RWPE1 (cell line): ENCODE data around the gene CDH13.

Experiments used
- CTCF ChIA-PET: fragments of 350-600 bp; sonication (Branson Sonifier 250); formaldehyde crosslinking; extraction: SDS; loops from one replicate; lab custom pipeline; 2021; lab: Yijun Ruan, JAX
- POLR2A ChIA-PET: fragments of 400-600 bp; formaldehyde crosslinking; extraction: SDS; loops from one replicate; lab custom pipeline; 2020; ENCODE audit warnings: antibody characterized with exemption; ENCODE audit not compliant: low non-redundant PET; lab: Yijun Ruan, JAX
- DNase-seq: peaks from one replicate; pipeline ENCODE4 v3.0.0; 2012; ENCODE audit warnings: low spot score
- H3K27ac ChIP-seq: fragments of 450-650 bp; 2 replicates; pipeline ENCODE4 v1.5.1; 2017
- TF ChIP-seq, protein P1 (sequence below): fragments of 450-650 bp; conservative IDR thresholded peaks from 2 replicates; pipeline ENCODE4 v1.5.1; 2017; ENCODE audit warnings: low read depth, mild to moderate bottlenecking

CDH13 gene

DNA sequence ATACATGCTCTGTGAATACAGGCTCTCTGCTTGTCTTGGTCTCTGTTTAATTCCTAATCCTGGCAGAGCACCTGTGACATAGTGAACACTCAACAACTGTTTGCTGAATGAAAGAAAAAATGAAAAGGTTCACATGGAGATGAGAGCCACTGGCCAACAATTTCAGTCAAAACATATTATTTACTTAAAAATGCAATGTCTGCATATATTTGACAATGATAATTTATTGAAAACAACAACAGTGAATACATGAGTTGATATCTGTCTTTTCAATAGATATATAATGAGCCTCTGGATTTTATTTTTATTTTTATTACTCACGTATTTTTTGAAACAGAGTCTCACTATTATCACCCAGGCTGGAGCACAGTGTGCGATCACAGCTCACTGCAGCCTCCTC is 136.6 kb downstream of the CDH13 start:
- ChIA-PET POLR2A (no interaction called here), CTCF (no interaction called here)
- no peak overlapping the region for H3K27ac ChIP-seq
- DNase-seq = no peak
- TF ChIP-seq, protein P1, sequence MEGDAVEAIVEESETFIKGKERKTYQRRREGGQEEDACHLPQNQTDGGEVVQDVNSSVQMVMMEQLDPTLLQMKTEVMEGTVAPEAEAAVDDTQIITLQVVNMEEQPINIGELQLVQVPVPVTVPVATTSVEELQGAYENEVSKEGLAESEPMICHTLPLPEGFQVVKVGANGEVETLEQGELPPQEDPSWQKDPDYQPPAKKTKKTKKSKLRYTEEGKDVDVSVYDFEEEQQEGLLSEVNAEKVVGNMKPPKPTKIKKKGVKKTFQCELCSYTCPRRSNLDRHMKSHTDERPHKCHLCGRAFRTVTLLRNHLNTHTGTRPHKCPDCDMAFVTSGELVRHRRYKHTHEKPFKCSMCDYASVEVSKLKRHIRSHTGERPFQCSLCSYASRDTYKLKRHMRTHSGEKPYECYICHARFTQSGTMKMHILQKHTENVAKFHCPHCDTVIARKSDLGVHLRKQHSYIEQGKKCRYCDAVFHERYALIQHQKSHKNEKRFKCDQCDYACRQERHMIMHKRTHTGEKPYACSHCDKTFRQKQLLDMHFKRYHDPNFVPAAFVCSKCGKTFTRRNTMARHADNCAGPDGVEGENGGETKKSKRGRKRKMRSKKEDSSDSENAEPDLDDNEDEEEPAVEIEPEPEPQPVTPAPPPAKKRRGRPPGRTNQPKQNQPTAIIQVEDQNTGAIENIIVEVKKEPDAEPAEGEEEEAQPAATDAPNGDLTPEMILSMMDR = no peak

DNA sequence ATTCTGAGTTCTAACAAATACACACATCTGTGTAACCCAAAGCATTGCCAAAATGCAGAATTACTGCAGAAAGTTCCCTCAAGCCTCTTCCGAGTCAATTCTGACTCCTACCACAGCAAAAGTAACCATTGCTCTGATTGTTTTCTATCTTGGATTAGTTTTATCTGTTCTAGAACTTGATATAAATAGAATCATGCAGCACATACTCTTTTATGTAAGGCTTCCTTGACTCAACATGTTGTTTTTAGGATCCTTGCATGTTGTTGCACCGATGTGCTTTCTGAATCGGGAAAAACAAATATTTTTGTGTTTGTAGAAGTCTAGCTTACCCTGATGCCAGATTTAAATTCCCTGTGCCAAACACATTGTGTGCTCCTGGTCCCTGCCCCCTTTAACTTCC is 140.4 kb downstream of the CDH13 start:
- TF ChIP-seq, protein P1 = no peak
- POLR2A ChIA-PET = interaction anchor here (0.6 kb wide), 1 partner anchor 10 kb away, joined by 5 read pairs; no protein-coding TSS in a partner anchor
- no peak for DNase-seq
- CTCF ChIA-PET = no interaction called here
- no peak overlapping the region for H3K27ac ChIP-seq

DNA sequence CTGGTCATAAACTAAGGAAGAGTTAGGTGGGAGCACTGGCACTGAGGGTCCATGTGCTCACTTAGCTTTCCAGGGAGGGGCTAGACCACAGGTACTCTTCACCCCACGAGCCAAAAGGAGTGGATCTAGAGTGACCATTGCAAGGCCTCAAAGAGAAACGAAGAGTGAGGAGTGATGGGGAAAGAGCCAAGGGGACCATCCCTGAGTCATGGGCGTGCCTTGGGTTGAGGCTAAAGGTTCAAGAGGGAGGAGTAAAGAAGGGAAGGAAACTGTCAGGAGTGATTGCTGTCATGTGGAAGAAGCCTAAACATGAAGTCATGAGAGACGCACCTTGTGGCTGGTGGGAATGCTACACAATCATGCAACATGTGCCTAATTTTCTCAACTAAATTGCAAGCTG is 141.0 kb downstream of the CDH13 start:
- DNase-seq = no peak
- POLR2A ChIA-PET = interaction anchor here (0.6 kb wide), 1 partner anchor 11 kb away, joined by 5 read pairs; no protein-coding TSS in a partner anchor
- CTCF ChIA-PET = no interaction called here
- TF ChIP-seq, protein P1 = no peak
- no peak overlapping the region for H3K27ac ChIP-seq

DNA sequence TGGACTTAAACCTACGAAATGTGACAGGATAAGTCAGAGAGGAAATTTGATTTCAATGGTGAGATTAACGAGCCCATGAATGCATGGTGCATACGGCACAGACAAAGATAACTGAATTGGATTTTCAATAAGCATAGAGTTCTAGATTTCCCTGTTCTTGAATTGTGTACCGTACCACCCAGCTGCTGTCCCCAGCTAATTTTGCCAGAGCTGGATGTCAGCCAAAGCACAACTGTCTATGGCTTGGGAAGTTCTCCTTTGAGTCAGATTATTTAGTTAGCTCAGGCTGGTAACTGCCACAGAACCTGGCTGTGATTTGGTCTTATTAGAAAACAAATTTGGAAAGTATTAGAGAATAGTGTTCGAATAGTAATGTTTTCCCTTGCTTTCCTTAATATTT is 143.1 kb downstream of the CDH13 start:
- H3K27ac ChIP-seq = no peak overlapping the region
- no peak for DNase-seq
- TF ChIP-seq, protein P1 = no peak
- CTCF ChIA-PET = no interaction called here
- POLR2A ChIA-PET = no interaction called here

DNA sequence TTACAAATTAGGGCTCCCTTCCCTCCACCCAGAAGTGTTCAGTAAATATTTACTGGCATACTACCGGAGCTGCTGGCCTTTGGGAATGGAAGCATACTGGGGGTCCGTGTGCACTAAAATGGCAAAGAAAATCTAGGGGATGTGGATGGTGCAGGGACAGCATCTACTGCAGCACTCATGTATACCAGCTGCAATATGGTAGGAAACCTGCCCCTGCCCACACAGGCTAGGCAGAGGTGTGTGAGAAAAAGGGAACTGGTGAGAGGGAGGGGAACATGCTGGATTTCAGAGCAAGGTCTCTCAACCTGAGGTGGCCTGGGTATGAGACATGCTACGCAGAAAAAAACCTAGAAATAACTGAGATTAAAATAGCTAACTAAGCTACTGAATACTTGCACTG is 145.4 kb downstream of the CDH13 start:
- TF ChIP-seq, protein P1 = no peak
- H3K27ac ChIP-seq = no peak overlapping the region
- ChIA-PET CTCF (interaction anchor here (1.1 kb wide), 1 partner anchor 19 kb away, joined by 3 read pairs; no protein-coding TSS in a partner anchor), POLR2A (no interaction called here)
- no peak for DNase-seq

DNA sequence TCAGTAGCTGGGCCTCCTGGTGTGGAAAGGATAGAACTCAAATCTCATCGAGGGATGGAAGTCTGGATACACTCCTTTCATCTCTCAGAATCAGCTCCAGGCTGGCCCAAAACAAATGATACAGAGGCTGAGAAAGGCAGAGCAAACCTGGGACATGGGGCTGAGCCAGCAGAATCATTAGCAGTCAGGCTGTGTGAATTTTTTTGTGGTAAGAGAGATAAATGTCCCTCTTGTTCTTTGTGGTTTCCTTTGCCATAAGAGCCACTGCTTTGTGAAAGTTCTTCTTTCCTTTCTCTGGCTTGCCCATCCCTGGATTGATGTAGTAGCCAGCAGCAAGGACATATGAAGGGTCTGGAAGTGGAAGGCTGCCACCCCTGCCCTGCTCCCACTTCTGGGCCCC is 146.2 kb downstream of the CDH13 start:
- CTCF ChIA-PET = interaction anchor here (1.1 kb wide), 1 partner anchor 20 kb away, joined by 3 read pairs; no protein-coding TSS in a partner anchor
- no peak overlapping the region for H3K27ac ChIP-seq
- POLR2A ChIA-PET = no interaction called here
- DNase-seq = no peak
- TF ChIP-seq, protein P1 = no peak
